ENCODE data around the gene CTNNBL1.

Gene CTNNBL1

GRCh38 chr20:37905671-37906613 lies 212.1 kb downstream of the CTNNBL1 start:
- H2BK5ac ChIP-seq (ENCODE audit: low read depth, low read length, poor library complexity, severe bottlenecking), result no peak overlapping the region
- H3K4me3 ChIP-seq (ENCODE audit: insufficient read depth in 1 of 2, low read depth in 1 of 2, low read length in 2 of 2), result no peak overlapping the region
- no peak overlapping the region for H4K91ac ChIP-seq (ENCODE audit: low read length)
- H2AFZ ChIP-seq (ENCODE audit: low read depth, low read length), result no peak overlapping the region
- no peak overlapping the region for H2AK5ac ChIP-seq (ENCODE audit: low read length, severe bottlenecking)
- WGBS, result 81% methylated on average over 13 of the region's 16 CpGs
- no peak for DNase-seq
- no peak overlapping the region for H3K4ac ChIP-seq (ENCODE audit: low read depth in 1 of 2, low read length in 2 of 2)
- no peak overlapping the region for H3K18ac ChIP-seq (ENCODE audit: low read depth in 1 of 2, low read length in 2 of 2)
- H3K36me3 ChIP-seq (ENCODE audit: control insufficient read depth in 1 of 2, insufficient read depth in 2 of 2, low read depth in 1 of 2, low read length in 2 of 2), result no peaks in the 10 kb centered on the region
- peaks cover 25% of the 10 kb centered on the region for H3K4me1 ChIP-seq (ENCODE audit: control insufficient read depth, insufficient read depth, low read depth, low read length)
- no peak overlapping the region for H2BK120ac ChIP-seq (ENCODE audit: low read depth, low read length)
- H4K8ac ChIP-seq (ENCODE audit: low read length), result no peak overlapping the region
- no peak overlapping the region for H3K27ac ChIP-seq (ENCODE audit: low read length, poor library complexity, severe bottlenecking)
- H2BK12ac ChIP-seq (ENCODE audit: low read length in 2 of 2), result no peak overlapping the region
- H2BK15ac ChIP-seq (ENCODE audit: low read depth, poor library complexity, severe bottlenecking), result no peak overlapping the region
- H3K14ac ChIP-seq (ENCODE audit: low read length in 2 of 2), result no peak overlapping the region
- H3K9me3 ChIP-seq (ENCODE audit: control insufficient read depth, low read length), result no peaks in the 10 kb centered on the region
- no peaks in the 10 kb centered on the region for H3K79me1 ChIP-seq (replicated peaks; ENCODE audit: low read length, poor library complexity, severe bottlenecking)
- no peak overlapping the region for H3K23ac ChIP-seq (ENCODE audit: low read length in 2 of 2)
- H3K4me2 ChIP-seq (ENCODE audit: low read length, poor library complexity, severe bottlenecking), result no peak overlapping the region
- peaks cover 49 to 65% of the 10 kb centered on the region in 2 experiments for H3K27me3 ChIP-seq (ENCODE audit: control insufficient read depth in 1 of 2, insufficient read depth in 1 of 2, low read length in 2 of 2)
- H3K9ac ChIP-seq (ENCODE audit: low read length), result no peak overlapping the region

DNA sequence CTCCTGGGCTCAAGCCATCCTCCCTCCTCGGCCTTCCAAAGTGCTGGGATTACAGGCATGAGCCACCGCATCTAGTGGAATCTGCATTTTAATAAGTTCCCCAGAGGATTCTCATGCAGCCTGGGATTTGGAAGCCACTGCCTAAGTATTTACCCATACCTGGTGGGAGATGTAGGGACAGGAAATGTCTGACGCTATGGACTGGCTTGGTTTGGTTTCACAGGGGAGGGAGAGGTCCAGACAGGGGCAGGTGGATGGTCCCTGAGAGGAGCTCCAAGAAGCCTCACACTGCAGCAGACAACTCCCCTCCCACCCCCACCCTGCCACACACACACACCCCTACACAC lies 213.5 kb downstream of the CTNNBL1 start:
- Histone ChIP-seq H3K36me3 (ENCODE audit: control insufficient read depth in 1 of 2, insufficient read depth in 2 of 2, low read depth in 1 of 2, low read length in 2 of 2) (no peaks in the 10 kb centered on the region), H2BK15ac (ENCODE audit: low read depth, poor library complexity, severe bottlenecking) (no peak overlapping the region), H3K79me1 (replicated peaks; ENCODE audit: low read length, poor library complexity, severe bottlenecking) (no peaks in the 10 kb centered on the region), H4K8ac (ENCODE audit: low read length) (no peak overlapping the region), H3K18ac (ENCODE audit: low read depth in 1 of 2, low read length in 2 of 2) (no peak overlapping the region), H4K91ac (ENCODE audit: low read length) (no peak overlapping the region), H3K4me3 (ENCODE audit: insufficient read depth in 1 of 2, low read depth in 1 of 2, low read length in 2 of 2) (no peak overlapping the region), H3K4ac (ENCODE audit: low read depth in 1 of 2, low read length in 2 of 2) (no peak overlapping the region), H3K9ac (ENCODE audit: low read length) (no peak overlapping the region), H3K4me2 (ENCODE audit: low read length, poor library complexity, severe bottlenecking) (no peak overlapping the region), H3K4me1 (ENCODE audit: control insufficient read depth, insufficient read depth, low read depth, low read length) (peaks cover 30% of the 10 kb centered on the region), H3K27ac (ENCODE audit: low read length, poor library complexity, severe bottlenecking) (peak overlapping the region; percentile 2), H3K9me3 (ENCODE audit: control insufficient read depth, low read length) (no peaks in the 10 kb centered on the region), H3K23ac (ENCODE audit: low read length in 2 of 2) (no peak overlapping the region), H2AK5ac (ENCODE audit: low read length, severe bottlenecking) (no peak overlapping the region), H2AFZ (ENCODE audit: low read depth, low read length) (no peak overlapping the region), H2BK120ac (ENCODE audit: low read depth, low read length) (no peak overlapping the region), H3K27me3 (ENCODE audit: control insufficient read depth in 1 of 2, insufficient read depth in 1 of 2, low read length in 2 of 2) (peaks cover 47 to 66% of the 10 kb centered on the region in 2 experiments), H2BK5ac (ENCODE audit: low read depth, low read length, poor library complexity, severe bottlenecking) (no peak overlapping the region), H2BK12ac (ENCODE audit: low read length in 2 of 2) (no peak overlapping the region), H3K14ac (ENCODE audit: low read length in 2 of 2) (no peak overlapping the region)
- 57% methylated on average over 3 of the region's 3 CpGs for WGBS
- DNase-seq, result no peak

DNA sequence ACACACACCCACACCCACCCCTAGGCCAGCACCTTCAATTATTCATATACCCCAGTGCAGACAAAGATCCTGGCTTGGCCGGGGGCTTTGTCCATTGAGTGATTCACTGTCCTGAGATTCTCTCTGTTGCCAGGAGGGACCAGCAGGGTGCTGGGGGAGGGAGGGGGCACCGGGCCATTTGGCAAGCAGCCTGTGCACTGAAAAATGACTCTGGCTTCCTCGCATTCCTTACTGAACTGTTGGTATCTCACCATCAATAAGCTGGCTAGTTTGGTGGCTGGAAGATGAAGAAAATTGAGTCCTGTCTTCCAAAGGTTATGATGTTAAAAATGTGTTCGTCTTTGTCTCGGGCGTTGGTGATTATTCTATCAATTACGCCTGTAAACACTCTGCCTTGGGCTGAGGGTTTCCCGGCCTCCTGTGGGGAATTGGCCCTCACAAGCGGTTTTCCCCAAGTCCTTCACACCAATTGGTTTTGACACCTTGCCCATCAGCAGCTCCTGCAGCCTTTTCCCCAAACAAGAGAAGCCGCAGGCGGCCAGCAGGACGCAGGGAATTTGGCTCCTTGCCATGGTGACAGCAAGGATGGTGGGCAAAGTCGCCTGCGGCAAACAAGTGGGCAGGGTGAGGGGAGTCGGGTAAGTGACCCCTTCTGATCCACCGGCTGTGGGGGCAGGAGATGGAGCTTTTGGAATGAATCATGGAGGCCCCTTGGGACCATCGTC lies 214.0 kb downstream of the CTNNBL1 start:
- Histone ChIP-seq H3K9ac (ENCODE audit: low read length) (no peak overlapping the region), H3K79me1 (replicated peaks; ENCODE audit: low read length, poor library complexity, severe bottlenecking) (no peaks in the 10 kb centered on the region), H2AFZ (ENCODE audit: low read depth, low read length) (no peak overlapping the region), H3K4me1 (ENCODE audit: control insufficient read depth, insufficient read depth, low read depth, low read length) (peaks cover 26% of the 10 kb centered on the region), H3K27me3 (ENCODE audit: control insufficient read depth in 1 of 2, insufficient read depth in 1 of 2, low read length in 2 of 2) (peaks cover 47 to 69% of the 10 kb centered on the region in 2 experiments), H3K18ac (ENCODE audit: low read depth in 1 of 2, low read length in 2 of 2) (no peak overlapping the region), H2BK120ac (ENCODE audit: low read depth, low read length) (no peak overlapping the region), H3K9me3 (ENCODE audit: control insufficient read depth, low read length) (no peaks in the 10 kb centered on the region), H3K14ac (ENCODE audit: low read length in 2 of 2) (no peak overlapping the region), H3K36me3 (ENCODE audit: control insufficient read depth in 1 of 2, insufficient read depth in 2 of 2, low read depth in 1 of 2, low read length in 2 of 2) (no peaks in the 10 kb centered on the region), H4K8ac (ENCODE audit: low read length) (no peak overlapping the region), H3K23ac (ENCODE audit: low read length in 2 of 2) (no peak overlapping the region), H2BK5ac (ENCODE audit: low read depth, low read length, poor library complexity, severe bottlenecking) (no peak overlapping the region), H2BK15ac (ENCODE audit: low read depth, poor library complexity, severe bottlenecking) (no peak overlapping the region), H2AK5ac (ENCODE audit: low read length, severe bottlenecking) (peak overlapping the region; percentile 33), H3K4me3 (ENCODE audit: insufficient read depth in 1 of 2, low read depth in 1 of 2, low read length in 2 of 2) (no peak overlapping the region), H3K4ac (ENCODE audit: low read depth in 1 of 2, low read length in 2 of 2) (no peak overlapping the region), H3K27ac (ENCODE audit: low read length, poor library complexity, severe bottlenecking) (peak overlapping the region; percentile 26), H4K91ac (ENCODE audit: low read length) (no peak overlapping the region), H2BK12ac (ENCODE audit: low read length in 2 of 2) (no peak overlapping the region), H3K4me2 (ENCODE audit: low read length, poor library complexity, severe bottlenecking) (no peak overlapping the region)
- WGBS, result 42% methylated on average over 17 of the region's 17 CpGs
- DNase-seq, result no peak

DNA sequence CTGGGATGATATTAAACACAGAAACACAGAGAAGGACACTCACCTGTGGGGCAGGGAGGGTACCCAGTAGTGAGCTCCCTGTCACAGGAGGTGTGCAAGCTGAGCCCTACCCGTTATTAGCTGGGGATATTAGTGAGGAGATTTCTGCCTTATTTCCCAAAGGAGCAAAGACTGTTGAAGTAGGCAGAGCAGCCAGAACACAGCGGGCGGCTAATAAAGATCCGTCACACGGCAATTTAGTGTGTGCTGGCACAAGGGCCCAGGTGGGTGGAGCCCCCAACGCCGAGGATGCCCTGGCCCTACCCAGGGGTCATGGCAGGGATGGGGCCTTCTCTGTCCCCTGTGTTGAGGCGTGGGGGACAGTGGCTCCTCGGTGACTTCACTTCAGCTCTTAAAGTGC lies 217.4 kb downstream of the CTNNBL1 start:
- no peak for DNase-seq
- H3K9ac ChIP-seq (ENCODE audit: low read length), result no peak overlapping the region
- H3K36me3 ChIP-seq (ENCODE audit: control insufficient read depth in 1 of 2, insufficient read depth in 2 of 2, low read depth in 1 of 2, low read length in 2 of 2), result no peaks in the 10 kb centered on the region
- H2BK5ac ChIP-seq (ENCODE audit: low read depth, low read length, poor library complexity, severe bottlenecking), result no peak overlapping the region
- H3K4ac ChIP-seq (ENCODE audit: low read depth in 1 of 2, low read length in 2 of 2), result no peak overlapping the region
- no peak overlapping the region for H3K27ac ChIP-seq (ENCODE audit: low read length, poor library complexity, severe bottlenecking)
- no peak overlapping the region for H3K18ac ChIP-seq (ENCODE audit: low read depth in 1 of 2, low read length in 2 of 2)
- peaks cover 32% of the 10 kb centered on the region for H3K4me1 ChIP-seq (ENCODE audit: control insufficient read depth, insufficient read depth, low read depth, low read length)
- H4K8ac ChIP-seq (ENCODE audit: low read length), result no peak overlapping the region
- H3K27me3 ChIP-seq (ENCODE audit: control insufficient read depth in 1 of 2, insufficient read depth in 1 of 2, low read length in 2 of 2), result peaks cover 54 to 79% of the 10 kb centered on the region in 2 experiments
- no peak overlapping the region for H2BK15ac ChIP-seq (ENCODE audit: low read depth, poor library complexity, severe bottlenecking)
- H2BK120ac ChIP-seq (ENCODE audit: low read depth, low read length), result no peak overlapping the region
- H3K9me3 ChIP-seq (ENCODE audit: control insufficient read depth, low read length), result no peaks in the 10 kb centered on the region
- no peak overlapping the region for H2AK5ac ChIP-seq (ENCODE audit: low read length, severe bottlenecking)
- WGBS, result 75% methylated on average over 7 of the region's 9 CpGs
- no peak overlapping the region for H3K14ac ChIP-seq (ENCODE audit: low read length in 2 of 2)
- no peak overlapping the region for H2AFZ ChIP-seq (ENCODE audit: low read depth, low read length)
- H3K4me2 ChIP-seq (ENCODE audit: low read length, poor library complexity, severe bottlenecking), result no peak overlapping the region
- no peak overlapping the region for H2BK12ac ChIP-seq (ENCODE audit: low read length in 2 of 2)
- no peak overlapping the region for H4K91ac ChIP-seq (ENCODE audit: low read length)
- H3K23ac ChIP-seq (ENCODE audit: low read length in 2 of 2), result no peak overlapping the region
- no peaks in the 10 kb centered on the region for H3K79me1 ChIP-seq (replicated peaks; ENCODE audit: low read length, poor library complexity, severe bottlenecking)
- H3K4me3 ChIP-seq (ENCODE audit: insufficient read depth in 1 of 2, low read depth in 1 of 2, low read length in 2 of 2), result no peak overlapping the region

All from mesenchymal stem cell (in vitro differentiated cells and primary cell).